Activated T-cell treated with anti-CD3 and anti-CD28 coated beads for 24 hours (primary cell): ENCODE results near the gene TRPT1.
A peak's percentile ranks its signal among the peaks of the same experiment; 100 is the strongest.

Source experiments
- DNase-seq: peaks from one replicate; pipeline ENCODE4 v3.0.0-alpha.2; 2020; ENCODE audit warnings: low read depth

TRPT1 gene, protein sequence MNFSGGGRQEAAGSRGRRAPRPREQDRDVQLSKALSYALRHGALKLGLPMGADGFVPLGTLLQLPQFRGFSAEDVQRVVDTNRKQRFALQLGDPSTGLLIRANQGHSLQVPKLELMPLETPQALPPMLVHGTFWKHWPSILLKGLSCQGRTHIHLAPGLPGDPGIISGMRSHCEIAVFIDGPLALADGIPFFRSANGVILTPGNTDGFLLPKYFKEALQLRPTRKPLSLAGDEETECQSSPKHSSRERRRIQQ

GRCh38 chr11:64225608-64226506 is at the start of gene TRPT1, which contains the start of gene NUDT22:
TSS of gene TRPT1 (minus strand) at chr11:64226186. CDS start at chr11:64225860, 326 bp downstream.
TSS of gene NUDT22 (plus strand) at chr11:64226274. CDS start at chr11:64226653, 379 bp downstream.
- DNase-seq = peak; percentile 94

GRCh38 chr11:64275031-64275800 is 49.2 kb upstream of the TRPT1 start:
- DNase-seq = no peak

DNA sequence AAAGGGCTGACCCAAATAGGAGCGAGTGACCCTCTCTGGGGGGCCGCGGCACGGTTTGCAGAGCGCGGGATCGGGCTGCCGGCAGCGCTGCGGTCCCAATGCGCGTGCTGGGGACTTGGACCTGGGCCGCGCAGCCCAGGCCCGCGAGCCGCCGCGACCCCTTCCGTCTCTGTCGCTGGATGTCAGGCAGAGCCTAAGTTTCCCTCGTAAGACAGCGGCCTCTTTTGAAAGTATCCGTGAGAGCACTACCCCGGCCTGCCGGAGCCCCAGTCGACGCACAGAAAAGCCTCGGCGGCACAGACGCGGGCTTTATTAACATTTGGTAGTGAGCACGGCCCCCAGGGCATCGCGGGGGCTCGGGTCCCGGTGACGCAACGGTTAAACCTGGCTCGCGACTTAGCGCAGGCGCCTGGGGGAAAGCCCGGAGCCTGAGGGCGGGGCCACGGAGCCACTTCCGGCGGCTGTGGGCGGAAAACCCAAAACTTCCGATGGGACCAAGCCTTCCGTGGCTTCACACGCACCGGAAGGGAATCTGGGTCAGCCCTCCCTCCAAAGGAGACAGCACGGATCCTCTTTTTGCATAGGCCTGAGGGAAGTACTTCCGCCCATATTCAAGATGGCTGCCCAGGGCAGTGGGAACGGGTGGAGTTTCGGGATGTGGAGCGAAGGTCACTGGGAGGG is 43.7 kb upstream of the TRPT1 start:
- peak; percentile 98 for DNase-seq

DNA sequence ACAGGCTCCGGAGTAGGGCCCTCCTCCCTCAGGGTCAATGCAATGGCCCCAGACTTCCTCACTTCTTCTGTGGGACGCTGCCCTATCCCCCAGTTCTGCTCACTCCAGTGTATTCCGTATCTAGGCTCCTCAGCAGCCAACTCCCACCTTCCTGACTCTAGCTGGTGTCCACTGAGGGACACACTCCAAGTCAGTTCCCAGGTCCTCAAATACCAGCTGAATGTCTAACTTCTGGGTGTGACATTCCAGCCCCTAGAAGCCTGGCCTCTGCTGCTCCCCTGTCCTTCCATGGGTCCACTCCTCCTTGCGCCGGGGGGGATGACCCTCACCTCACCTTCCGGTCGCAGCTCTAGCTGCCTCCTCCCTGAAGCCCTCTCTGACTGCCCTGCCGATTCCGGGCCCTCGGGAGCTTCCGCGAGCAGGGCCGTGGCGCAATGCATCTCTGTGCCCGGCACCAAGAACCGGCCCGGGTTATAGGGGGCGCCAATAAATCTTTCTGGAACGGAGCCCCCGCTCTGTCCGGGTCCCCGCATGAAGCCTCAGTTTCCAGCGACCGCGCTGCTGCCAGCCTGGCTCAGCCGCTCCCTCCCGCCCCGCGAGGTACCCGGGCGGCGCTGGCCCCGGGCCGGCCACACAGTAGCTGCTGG is 43.0 kb upstream of the TRPT1 start:
- DNase-seq = no peak

GRCh38 chr11:64268025-64268892 is 42.3 kb upstream of the TRPT1 start:
- no peak for DNase-seq

DNA sequence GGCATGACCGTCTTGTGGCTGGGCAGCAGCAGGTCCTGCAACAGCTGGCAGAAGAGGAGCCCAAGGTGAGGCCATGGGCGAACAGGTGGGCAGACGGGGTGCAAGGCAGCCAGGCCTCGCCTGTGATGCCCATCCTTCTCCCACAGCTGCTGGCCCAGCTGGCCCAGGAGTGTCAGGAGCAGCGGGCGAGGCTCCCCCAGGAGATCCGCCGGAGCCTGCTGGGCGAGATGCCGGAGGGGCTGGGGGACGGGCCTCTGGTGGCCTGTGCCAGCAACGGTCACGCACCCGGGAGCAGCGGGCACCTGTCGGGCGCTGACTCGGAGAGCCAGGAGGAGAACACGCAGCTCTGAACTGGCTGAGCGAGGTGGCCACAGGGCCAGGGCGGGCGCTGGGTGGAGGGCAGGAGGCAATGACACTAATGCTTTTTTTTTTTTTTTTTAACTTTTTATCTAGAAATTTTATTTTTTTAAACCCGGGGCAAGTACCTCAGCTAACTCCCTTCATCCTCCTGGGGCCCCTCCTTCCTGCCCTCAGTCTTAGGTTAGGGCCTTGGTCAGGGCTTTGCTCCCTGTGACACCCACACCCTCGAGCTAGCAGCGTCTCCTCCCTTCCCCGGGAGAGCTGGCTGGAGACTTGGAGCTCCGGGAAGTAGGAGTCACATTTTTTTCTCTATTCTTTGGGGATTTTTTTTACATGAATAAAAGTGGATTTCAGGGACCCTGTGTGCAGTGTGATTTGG is 41.4 kb upstream of the TRPT1 start:
- no peak for DNase-seq

- no peak for DNase-seq
Measured at GRCh38 chr11:64266339-64266738, 40.4 kb upstream of the TRPT1 start.

GRCh38 chr11:64265176-64266160 is 39.5 kb upstream of the TRPT1 start:
- DNase-seq = no peak

GRCh38 chr11:64264371-64264852 is 38.4 kb upstream of the TRPT1 start:
- no peak for DNase-seq

- DNase-seq = no peak
Measured at GRCh38 chr11:64263947-64264317, 37.9 kb upstream of the TRPT1 start.

- DNase-seq = no peak
Measured at GRCh38 chr11:64263021-64263946, 37.3 kb upstream of the TRPT1 start.

DNA sequence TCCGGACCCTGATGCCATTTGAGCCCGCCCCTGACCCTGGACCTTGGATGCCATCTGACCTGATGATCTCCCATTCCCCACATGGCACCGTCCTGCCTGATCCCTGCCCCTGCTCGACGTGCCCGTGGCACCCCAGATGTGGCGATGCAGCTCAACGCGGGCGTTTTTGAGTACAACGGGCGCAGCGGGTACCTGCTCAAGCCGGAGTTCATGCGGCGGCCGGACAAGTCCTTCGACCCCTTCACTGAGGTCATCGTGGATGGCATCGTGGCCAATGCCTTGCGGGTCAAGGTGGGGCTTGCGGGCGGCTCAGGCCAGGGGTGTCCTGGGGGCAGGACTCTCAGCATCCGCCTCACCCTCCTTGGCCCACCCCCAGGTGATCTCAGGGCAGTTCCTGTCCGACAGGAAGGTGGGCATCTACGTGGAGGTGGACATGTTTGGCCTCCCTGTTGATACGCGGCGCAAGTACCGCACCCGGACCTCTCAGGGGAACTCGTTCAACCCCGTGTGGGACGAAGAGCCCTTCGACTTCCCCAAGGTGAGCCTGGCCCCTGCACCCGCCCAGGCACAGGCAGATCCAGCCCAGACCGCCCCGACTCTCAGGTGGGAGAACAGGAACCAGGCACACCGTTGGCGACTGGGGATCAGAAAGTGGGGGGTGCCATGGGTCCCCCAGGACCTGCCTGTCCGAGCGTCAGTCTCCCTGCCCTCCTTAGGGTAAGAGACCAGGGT is 36.5 kb upstream of the TRPT1 start:
- DNase-seq = no peak

GRCh38 chr11:64261556-64262080 is 35.6 kb upstream of the TRPT1 start:
- no peak for DNase-seq

DNA sequence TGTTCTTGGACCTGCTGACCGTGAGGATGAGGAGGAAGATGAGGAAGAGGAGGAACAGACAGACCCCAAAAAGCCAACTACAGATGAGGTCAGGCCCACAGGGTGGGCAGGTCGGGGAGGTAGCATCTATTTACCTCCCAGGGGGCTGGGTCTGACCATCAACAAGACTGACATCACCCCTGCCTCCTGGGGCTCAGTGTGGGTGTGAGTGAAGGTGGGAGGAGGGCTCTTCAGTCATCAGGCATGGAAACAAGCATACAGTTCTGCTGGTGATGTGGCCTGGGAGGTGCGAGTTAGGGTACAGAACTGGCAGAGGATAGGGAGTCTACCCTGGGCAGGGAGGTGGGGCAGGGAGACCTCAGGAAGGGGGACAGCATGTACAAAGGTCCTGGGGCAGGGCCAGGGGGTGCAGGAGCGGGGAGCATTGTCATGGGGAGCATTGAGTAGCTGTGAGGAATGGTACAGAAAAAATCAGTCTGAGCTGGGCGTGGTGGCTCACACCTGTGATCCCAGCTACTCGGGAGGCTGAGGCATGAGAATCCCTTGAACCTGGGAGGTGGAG is 34.2 kb upstream of the TRPT1 start:
- DNase-seq = no peak

DNA sequence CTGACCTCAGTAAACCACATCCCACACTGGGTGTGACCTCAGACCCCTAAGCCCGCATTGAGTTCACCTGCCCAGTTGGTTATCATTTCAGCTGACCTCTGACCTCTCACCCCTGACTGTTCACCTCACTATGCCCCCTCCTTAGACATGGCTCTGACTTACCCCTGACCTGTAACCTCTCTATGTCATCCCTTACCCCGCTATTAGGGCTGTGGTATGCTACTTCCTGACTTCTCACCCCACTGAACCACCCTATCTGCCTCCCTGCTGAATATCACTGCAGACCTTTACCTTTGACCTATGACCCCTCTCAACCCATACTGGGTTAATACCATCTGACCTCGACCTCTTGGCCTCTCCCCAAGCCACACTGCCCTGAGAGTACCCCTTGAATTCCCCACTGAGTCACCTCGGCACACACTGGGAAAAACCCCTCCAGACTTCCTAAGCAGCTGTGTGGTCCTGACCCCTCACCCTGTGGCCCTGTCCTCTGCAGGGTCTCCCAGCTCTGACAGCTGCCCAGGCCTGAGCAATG is 33.6 kb upstream of the TRPT1 start:
- DNase-seq = no peak
